ENCODE data around the gene TPTE2.
A peak's percentile ranks its signal among the peaks of the same experiment; 100 is the strongest.
"Not testable (repeated sequence)": the region's sequence is repeated elsewhere in the genome, so short reads cannot be mapped to it uniquely, and the experiment has no call there.

TPTE2 gene

GRCh38 chr13:19561127-19561582 lies at the start of gene TPTE2:
Gene TPTE2 (minus strand): TSS chr13:19561532. CDS start chr13:19503234, 58,298 bp downstream.
- H3K9me3 ChIP-seq (ENCODE audit: control insufficient read depth in 2 of 2, low read length in 2 of 2); H3K4me1 ChIP-seq (ENCODE audit: control insufficient read depth in 2 of 2, insufficient read depth in 2 of 2, low read length in 2 of 2); H3K4me3 ChIP-seq (ENCODE audit: low read length in 2 of 2): not testable (repeated sequence)

DNA sequence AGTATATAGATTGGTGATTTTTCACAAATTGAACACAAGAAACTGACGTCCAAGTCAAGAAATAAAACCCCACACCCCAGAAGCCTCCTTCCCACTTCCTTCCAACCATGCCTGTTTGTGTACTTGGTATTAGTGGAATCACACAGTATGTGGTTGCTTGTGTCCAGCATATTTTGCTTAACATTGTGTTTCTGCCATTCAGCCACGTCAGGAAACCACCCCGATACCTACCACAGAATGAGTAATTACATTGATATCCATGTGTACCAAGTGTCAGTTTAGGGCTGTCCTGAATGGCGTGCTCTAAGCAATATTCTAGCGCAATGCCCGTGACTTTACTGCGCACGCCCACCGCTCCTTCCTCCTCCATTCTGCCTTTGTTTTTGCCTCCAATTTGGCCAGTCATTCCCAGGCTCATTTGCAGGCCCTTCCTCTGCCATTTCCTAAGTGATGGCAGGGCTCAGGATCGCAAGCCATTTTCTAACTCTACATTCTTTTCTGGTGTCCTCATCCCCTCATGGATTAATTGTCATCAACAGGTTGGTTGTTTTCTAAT lies 46.3 kb upstream of the TPTE2 start:
- H3K9ac ChIP-seq (ENCODE audit: low read depth in 1 of 2, low read length in 2 of 2), result no peak overlapping the region
- peaks cover 0 to 3% of the 10 kb centered on the region in 2 donors for H3K9me3 ChIP-seq (ENCODE audit: control insufficient read depth in 2 of 2, low read length in 2 of 2)
- no peaks in the 10 kb centered on the region for H3K36me3 ChIP-seq (ENCODE audit: control insufficient read depth in 2 of 2, insufficient read depth in 2 of 2, low read length in 2 of 2)
- H3K27ac ChIP-seq (ENCODE audit: low read depth in 2 of 2, low read length in 2 of 2), result no peak overlapping the region
- peaks cover 0 to 3% of the 10 kb centered on the region in 2 donors for H3K27me3 ChIP-seq (ENCODE audit: control insufficient read depth in 2 of 2, insufficient read depth in 2 of 2, low read length in 2 of 2)
- H3K4me3 ChIP-seq (ENCODE audit: low read length in 2 of 2), result no peak overlapping the region
- peaks cover 0 to under 1% of the 10 kb centered on the region in 2 donors for H3K4me1 ChIP-seq (ENCODE audit: control insufficient read depth in 2 of 2, insufficient read depth in 2 of 2, low read length in 2 of 2)

More at GRCh38 chr13:19561127-19561582, at the start of gene TPTE2:
- not testable (repeated sequence) for H3K36me3 ChIP-seq (ENCODE audit: control insufficient read depth in 2 of 2, insufficient read depth in 2 of 2, low read length in 2 of 2); H3K27ac ChIP-seq (ENCODE audit: low read depth in 2 of 2, low read length in 2 of 2); H3K9ac ChIP-seq (ENCODE audit: low read depth in 1 of 2, low read length in 2 of 2); H3K27me3 ChIP-seq (ENCODE audit: control insufficient read depth in 2 of 2, insufficient read depth in 2 of 2, low read length in 2 of 2)

DNA sequence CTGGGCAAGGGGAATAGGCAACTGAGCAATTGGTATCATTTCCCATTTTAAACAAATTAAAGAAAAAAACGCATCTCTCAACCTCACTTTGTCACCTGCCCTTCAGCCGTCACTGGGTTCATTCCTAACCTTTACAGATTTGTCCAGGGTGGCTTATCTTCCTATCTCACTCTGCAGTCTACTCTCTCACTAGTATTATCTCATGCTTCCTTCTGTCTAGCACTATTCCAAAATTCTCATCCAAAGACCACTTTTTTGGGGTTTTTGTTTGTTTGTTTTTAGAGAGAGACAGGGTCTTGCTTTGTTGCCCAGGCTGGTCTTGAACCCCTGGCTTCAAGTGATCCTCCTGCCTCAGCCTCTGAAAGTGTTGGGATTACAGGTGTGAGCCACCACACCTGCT lies 45.4 kb upstream of the TPTE2 start:
- no peak overlapping the region for H3K4me3 ChIP-seq (ENCODE audit: low read length in 2 of 2)
- H3K4me1 ChIP-seq (ENCODE audit: control insufficient read depth in 2 of 2, insufficient read depth in 2 of 2, low read length in 2 of 2), result peaks cover 0 to 4% of the 10 kb centered on the region in 2 donors
- no peak overlapping the region for H3K9ac ChIP-seq (ENCODE audit: low read depth in 1 of 2, low read length in 2 of 2)
- no peak overlapping the region for H3K27ac ChIP-seq (ENCODE audit: low read depth in 2 of 2, low read length in 2 of 2)
- H3K27me3 ChIP-seq (ENCODE audit: control insufficient read depth in 2 of 2, insufficient read depth in 2 of 2, low read length in 2 of 2), result peaks cover 0 to 3% of the 10 kb centered on the region in 2 donors
- H3K36me3 ChIP-seq (ENCODE audit: control insufficient read depth in 2 of 2, insufficient read depth in 2 of 2, low read length in 2 of 2), result no peaks in the 10 kb centered on the region
- H3K9me3 ChIP-seq (ENCODE audit: control insufficient read depth in 2 of 2, low read length in 2 of 2), result peaks cover 0 to 3% of the 10 kb centered on the region in 2 donors

- Histone ChIP-seq H3K27ac (ENCODE audit: low read depth in 2 of 2, low read length in 2 of 2) (no peak overlapping the region), H3K36me3 (ENCODE audit: control insufficient read depth in 2 of 2, insufficient read depth in 2 of 2, low read length in 2 of 2) (no peaks in the 10 kb centered on the region), H3K9ac (ENCODE audit: low read depth in 1 of 2, low read length in 2 of 2) (no peak overlapping the region), H3K9me3 (ENCODE audit: control insufficient read depth in 2 of 2, low read length in 2 of 2) (peaks cover 0 to 3% of the 10 kb centered on the region in 2 donors), H3K4me3 (ENCODE audit: low read length in 2 of 2) (no peak overlapping the region), H3K4me1 (ENCODE audit: control insufficient read depth in 2 of 2, insufficient read depth in 2 of 2, low read length in 2 of 2) (peaks cover 0 to 4% of the 10 kb centered on the region in 2 donors), H3K27me3 (ENCODE audit: control insufficient read depth in 2 of 2, insufficient read depth in 2 of 2, low read length in 2 of 2) (peaks cover 0 to 3% of the 10 kb centered on the region in 2 donors)
Observed at GRCh38 chr13:19606152-19606551, 44.8 kb upstream of the TPTE2 start.

GRCh38 chr13:19605161-19605955 lies 44.0 kb upstream of the TPTE2 start:
- Histone ChIP-seq H3K9me3 (ENCODE audit: control insufficient read depth in 2 of 2, low read length in 2 of 2) (peaks cover 0 to 3% of the 10 kb centered on the region in 2 donors), H3K4me3 (ENCODE audit: low read length in 2 of 2) (no peak overlapping the region), H3K36me3 (ENCODE audit: control insufficient read depth in 2 of 2, insufficient read depth in 2 of 2, low read length in 2 of 2) (no peaks in the 10 kb centered on the region), H3K27me3 (ENCODE audit: control insufficient read depth in 2 of 2, insufficient read depth in 2 of 2, low read length in 2 of 2) (peaks cover 0 to 3% of the 10 kb centered on the region in 2 donors), H3K27ac (ENCODE audit: low read depth in 2 of 2, low read length in 2 of 2) (no peak overlapping the region), H3K9ac (ENCODE audit: low read depth in 1 of 2, low read length in 2 of 2) (no peak overlapping the region), H3K4me1 (ENCODE audit: control insufficient read depth in 2 of 2, insufficient read depth in 2 of 2, low read length in 2 of 2) (peaks cover 0 to 4% of the 10 kb centered on the region in 2 donors)

GRCh38 chr13:19604306-19604705 lies 43.0 kb upstream of the TPTE2 start:
- no peak overlapping the region for H3K9ac ChIP-seq (ENCODE audit: low read depth in 1 of 2, low read length in 2 of 2)
- H3K4me3 ChIP-seq (ENCODE audit: low read length in 2 of 2), result no peak overlapping the region
- peaks cover 0 to 4% of the 10 kb centered on the region in 2 donors for H3K4me1 ChIP-seq (ENCODE audit: control insufficient read depth in 2 of 2, insufficient read depth in 2 of 2, low read length in 2 of 2)
- peaks cover 0 to 3% of the 10 kb centered on the region in 2 donors for H3K27me3 ChIP-seq (ENCODE audit: control insufficient read depth in 2 of 2, insufficient read depth in 2 of 2, low read length in 2 of 2)
- no peaks in the 10 kb centered on the region for H3K36me3 ChIP-seq (ENCODE audit: control insufficient read depth in 2 of 2, insufficient read depth in 2 of 2, low read length in 2 of 2)
- H3K27ac ChIP-seq (ENCODE audit: low read depth in 2 of 2, low read length in 2 of 2), result no peak overlapping the region
- H3K9me3 ChIP-seq (ENCODE audit: control insufficient read depth in 2 of 2, low read length in 2 of 2), result peaks cover 0 to 3% of the 10 kb centered on the region in 2 donors

DNA sequence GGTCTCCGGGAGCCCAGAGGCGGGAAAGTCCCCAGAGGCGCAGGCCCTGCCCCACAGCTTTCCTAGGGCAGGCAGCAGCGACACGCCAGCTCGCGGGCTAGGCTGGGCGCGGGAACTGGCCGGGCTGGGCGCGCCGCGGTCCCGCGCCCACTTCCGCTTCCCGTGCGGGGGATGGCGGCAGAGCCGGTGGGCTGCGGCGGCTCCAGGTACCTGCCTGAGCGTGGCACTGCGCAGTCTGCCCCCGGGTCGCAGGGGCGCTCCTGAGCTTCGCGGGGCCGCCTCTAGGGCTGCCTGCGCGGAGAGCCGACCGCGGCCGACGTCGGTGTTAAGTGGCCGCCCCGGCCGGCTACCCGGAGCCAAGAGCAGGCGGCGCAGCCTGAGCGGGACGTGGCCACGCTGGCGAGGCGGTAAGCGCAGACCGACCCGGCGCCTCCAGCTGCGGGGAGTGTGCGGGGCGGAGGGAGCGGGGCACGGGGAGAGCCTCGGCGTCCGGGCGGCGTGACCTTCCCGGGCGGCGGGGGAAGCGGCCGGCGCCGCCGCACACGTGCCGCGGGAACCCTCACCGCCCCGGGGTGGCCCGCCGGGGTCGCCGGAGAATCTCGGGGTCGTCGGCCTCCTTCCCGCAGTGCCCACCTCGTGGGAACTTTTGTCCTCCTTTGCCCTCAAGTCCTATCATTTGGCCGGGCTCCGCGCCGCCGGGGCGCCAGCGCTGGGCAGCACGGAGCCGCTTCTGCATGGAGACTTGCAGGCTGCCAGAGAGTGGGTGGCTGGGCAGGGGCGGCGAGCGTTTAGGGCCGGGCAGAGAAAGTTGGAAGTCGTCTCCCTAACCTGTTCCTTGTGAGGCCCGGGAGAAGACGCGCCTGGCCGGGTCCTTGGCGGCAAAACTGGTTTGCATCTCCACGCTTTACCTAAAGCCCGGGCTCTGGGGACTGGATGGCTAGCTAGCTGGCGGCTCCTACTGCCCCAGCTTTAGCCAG lies 40.7 kb upstream of the TPTE2 start:
- peaks cover 0 to 3% of the 10 kb centered on the region in 2 donors for H3K9me3 ChIP-seq (ENCODE audit: control insufficient read depth in 2 of 2, low read length in 2 of 2)
- peaks cover 0 to 3% of the 10 kb centered on the region in 2 donors for H3K27me3 ChIP-seq (ENCODE audit: control insufficient read depth in 2 of 2, insufficient read depth in 2 of 2, low read length in 2 of 2)
- no peak overlapping the region for H3K27ac ChIP-seq (ENCODE audit: low read depth in 2 of 2, low read length in 2 of 2)
- H3K4me1 ChIP-seq (ENCODE audit: control insufficient read depth in 2 of 2, insufficient read depth in 2 of 2, low read length in 2 of 2), result peaks cover 0 to 4% of the 10 kb centered on the region in 2 donors
- H3K9ac ChIP-seq (ENCODE audit: low read depth in 1 of 2, low read length in 2 of 2), result peak overlapping the region in 1 of 2 donors; percentile 54
- peak overlapping the region; percentile 57 to 58 for H3K4me3 ChIP-seq (ENCODE audit: low read length in 2 of 2)
- H3K36me3 ChIP-seq (ENCODE audit: control insufficient read depth in 2 of 2, insufficient read depth in 2 of 2, low read length in 2 of 2), result no peaks in the 10 kb centered on the region

GRCh38 chr13:19597523-19597922 lies 36.2 kb upstream of the TPTE2 start:
- Histone ChIP-seq H3K36me3 (ENCODE audit: control insufficient read depth in 2 of 2, insufficient read depth in 2 of 2, low read length in 2 of 2) (no peaks in the 10 kb centered on the region), H3K27ac (ENCODE audit: low read depth in 2 of 2, low read length in 2 of 2) (no peak overlapping the region), H3K9ac (ENCODE audit: low read depth in 1 of 2, low read length in 2 of 2) (no peak overlapping the region), H3K4me3 (ENCODE audit: low read length in 2 of 2) (no peak overlapping the region), H3K4me1 (ENCODE audit: control insufficient read depth in 2 of 2, insufficient read depth in 2 of 2, low read length in 2 of 2) (peaks cover 0 to 2% of the 10 kb centered on the region in 2 donors), H3K9me3 (ENCODE audit: control insufficient read depth in 2 of 2, low read length in 2 of 2) (no peaks in the 10 kb centered on the region), H3K27me3 (ENCODE audit: control insufficient read depth in 2 of 2, insufficient read depth in 2 of 2, low read length in 2 of 2) (no peaks in the 10 kb centered on the region)

- no peaks in the 10 kb centered on the region for H3K36me3 ChIP-seq (ENCODE audit: control insufficient read depth in 2 of 2, insufficient read depth in 2 of 2, low read length in 2 of 2)
- H3K4me3 ChIP-seq (ENCODE audit: low read length in 2 of 2), result no peak overlapping the region
- H3K9me3 ChIP-seq (ENCODE audit: control insufficient read depth in 2 of 2, low read length in 2 of 2), result no peaks in the 10 kb centered on the region
- H3K27ac ChIP-seq (ENCODE audit: low read depth in 2 of 2, low read length in 2 of 2), result no peak overlapping the region
- no peaks in the 10 kb centered on the region for H3K27me3 ChIP-seq (ENCODE audit: control insufficient read depth in 2 of 2, insufficient read depth in 2 of 2, low read length in 2 of 2)
- H3K4me1 ChIP-seq (ENCODE audit: control insufficient read depth in 2 of 2, insufficient read depth in 2 of 2, low read length in 2 of 2), result no peaks in the 10 kb centered on the region
- no peak overlapping the region for H3K9ac ChIP-seq (ENCODE audit: low read depth in 1 of 2, low read length in 2 of 2)
Observed at GRCh38 chr13:19596960-19597361, 35.6 kb upstream of the TPTE2 start.

Measured in mucosa of rectum (tissue), 2 donors.